AG10803 (cell line): ENCODE measurements around the gene CPNE4.

Experiments
- DNase-seq: peaks from one replicate; pipeline ENCODE4 v3.0.0; 2010; ENCODE audit warnings: low read depth
- H3K4me3 ChIP-seq: 2 replicates; pipeline ENCODE4 v1.5.1; 2011; ENCODE audit warnings: mild to moderate bottlenecking, low read length, control low read depth
- TF ChIP-seq, protein P1 (sequence below): conservative IDR thresholded peaks from 2 replicates; pipeline ENCODE4 v1.5.1; 2011; ENCODE audit warnings: mild to moderate bottlenecking, low read length, control low read depth, inconsistent platforms

The CPNE4 gene

DNA sequence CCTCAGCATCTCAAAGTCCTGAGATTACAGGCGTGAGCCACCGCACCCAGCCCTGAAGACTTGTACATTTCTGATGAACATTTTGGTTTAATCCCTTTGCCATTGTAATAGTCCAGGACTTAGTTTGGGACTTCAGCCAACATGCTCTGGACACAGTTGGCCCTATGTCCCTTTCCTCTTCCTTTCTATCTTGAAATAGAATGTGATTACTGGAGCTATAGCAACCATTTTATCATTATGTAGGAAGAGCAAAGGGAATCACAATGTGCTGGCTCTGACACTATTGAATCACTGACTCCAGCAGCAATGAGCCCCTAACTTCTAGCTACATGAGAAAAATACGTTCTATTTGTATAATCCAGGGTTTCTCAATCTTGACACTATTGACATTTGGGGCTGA is 497.3 kb downstream of the CPNE4 start:
- DNase-seq = no peak
- no peak overlapping the region for H3K4me3 ChIP-seq
- TF ChIP-seq, protein P1, sequence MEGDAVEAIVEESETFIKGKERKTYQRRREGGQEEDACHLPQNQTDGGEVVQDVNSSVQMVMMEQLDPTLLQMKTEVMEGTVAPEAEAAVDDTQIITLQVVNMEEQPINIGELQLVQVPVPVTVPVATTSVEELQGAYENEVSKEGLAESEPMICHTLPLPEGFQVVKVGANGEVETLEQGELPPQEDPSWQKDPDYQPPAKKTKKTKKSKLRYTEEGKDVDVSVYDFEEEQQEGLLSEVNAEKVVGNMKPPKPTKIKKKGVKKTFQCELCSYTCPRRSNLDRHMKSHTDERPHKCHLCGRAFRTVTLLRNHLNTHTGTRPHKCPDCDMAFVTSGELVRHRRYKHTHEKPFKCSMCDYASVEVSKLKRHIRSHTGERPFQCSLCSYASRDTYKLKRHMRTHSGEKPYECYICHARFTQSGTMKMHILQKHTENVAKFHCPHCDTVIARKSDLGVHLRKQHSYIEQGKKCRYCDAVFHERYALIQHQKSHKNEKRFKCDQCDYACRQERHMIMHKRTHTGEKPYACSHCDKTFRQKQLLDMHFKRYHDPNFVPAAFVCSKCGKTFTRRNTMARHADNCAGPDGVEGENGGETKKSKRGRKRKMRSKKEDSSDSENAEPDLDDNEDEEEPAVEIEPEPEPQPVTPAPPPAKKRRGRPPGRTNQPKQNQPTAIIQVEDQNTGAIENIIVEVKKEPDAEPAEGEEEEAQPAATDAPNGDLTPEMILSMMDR = no peak

GRCh38 chr3:131535596-131535995 is 499.2 kb downstream of the CPNE4 start:
- peak; percentile 42 for DNase-seq
- no peak overlapping the region for H3K4me3 ChIP-seq
- TF ChIP-seq, protein P1 = no peak

- H3K4me3 ChIP-seq = no peak overlapping the region
- DNase-seq = peak; percentile 85
- TF ChIP-seq, protein P1 = no peak
These were observed 499.7 kb downstream of the CPNE4 start for GRCh38 chr3:131535131-131535530.

DNA sequence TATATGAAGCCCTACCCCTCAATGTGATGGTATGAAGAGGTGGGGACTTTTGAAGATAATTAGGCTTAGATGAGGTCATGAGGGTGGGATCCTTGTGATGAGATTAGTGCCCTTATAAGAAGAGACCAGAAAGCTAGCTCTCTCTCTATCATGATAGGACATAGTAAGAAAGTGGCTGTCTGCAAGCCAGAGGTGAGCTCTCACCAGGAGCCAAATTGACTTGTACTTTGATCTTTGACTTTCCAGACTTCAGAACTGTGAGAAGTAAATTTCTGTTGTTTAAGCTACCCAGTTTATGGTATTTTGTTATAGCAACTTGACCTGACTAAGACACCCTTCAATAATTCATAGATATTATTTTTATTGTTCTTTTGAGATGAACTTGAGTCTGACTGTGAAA is 502.2 kb downstream of the CPNE4 start:
- TF ChIP-seq, protein P1 = no peak

GRCh38 chr3:131530843-131531242 is 504.0 kb downstream of the CPNE4 start:
- TF ChIP-seq, protein P1 = no peak
- DNase-seq = no peak

More for the DNA sequence above, 502.2 kb downstream of the CPNE4 start:
- H3K4me3 ChIP-seq = no peak overlapping the region
- DNase-seq = no peak

DNA sequence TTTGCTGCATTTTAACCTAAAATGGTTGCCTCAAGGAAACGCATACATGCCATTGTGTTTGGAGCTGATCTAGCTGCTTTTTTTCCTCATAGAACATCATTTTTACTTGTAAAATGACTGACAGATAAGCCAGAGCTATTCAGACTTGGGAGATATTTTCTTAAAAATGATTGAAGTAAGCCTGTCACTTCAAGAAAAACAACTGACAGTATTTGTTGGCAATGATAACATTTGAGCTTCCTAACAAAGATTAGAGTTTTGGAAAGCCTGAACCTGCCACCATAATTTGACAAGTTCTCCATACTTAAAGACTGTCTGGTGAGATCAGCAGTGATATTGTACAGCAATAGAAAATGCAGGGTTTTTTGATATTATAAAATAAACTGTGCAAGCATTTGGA is 504.4 kb downstream of the CPNE4 start:
- no peak overlapping the region for H3K4me3 ChIP-seq
- DNase-seq = no peak
- TF ChIP-seq, protein P1 = no peak

More at GRCh38 chr3:131530843-131531242, 504.0 kb downstream of the CPNE4 start:
- no peak overlapping the region for H3K4me3 ChIP-seq

DNA sequence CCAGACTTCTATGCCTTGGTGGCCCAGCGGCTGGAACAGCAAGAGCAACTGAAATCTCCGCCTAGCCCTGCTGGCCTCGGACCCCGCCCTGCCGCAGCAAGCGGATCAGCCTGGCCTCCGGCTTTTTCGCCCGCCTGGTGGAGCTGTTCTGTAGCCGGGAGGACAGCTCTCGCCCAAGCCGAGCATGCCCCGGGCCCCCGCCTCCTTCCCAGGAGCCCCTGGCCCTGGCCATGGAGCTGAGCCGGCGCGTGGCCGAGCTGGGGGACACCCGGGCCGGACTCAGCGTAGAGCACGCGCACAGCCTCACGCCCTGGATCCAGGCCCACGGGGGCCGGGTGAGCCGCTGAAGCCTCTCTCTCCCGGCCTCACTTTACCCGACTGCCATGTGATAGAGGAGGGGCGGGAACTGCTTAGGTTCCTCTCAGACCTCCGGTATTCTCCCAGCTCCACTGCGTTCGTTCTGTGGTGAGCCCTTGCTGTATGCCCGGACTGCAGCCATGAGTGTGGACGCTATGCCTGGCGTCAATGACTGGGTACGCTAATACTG is 507.9 kb downstream of the CPNE4 start:
- TF ChIP-seq, protein P1 = peak; percentile 55
- H3K4me3 ChIP-seq = peak overlapping the region; percentile 54
- DNase-seq = peak; percentile 50
